SU-DHL-6 (cell line): ENCODE data around the gene PDGFC.

Source experiments
- EZH2phosphoT487 ChIP-seq: fragments of 200-600 bp; sonication (generic), shearing (Covaris generic); conservative IDR thresholded peaks from 2 replicates; pipeline ENCODE4 v1.6.1; 2018; ENCODE audit warnings: mild to moderate bottlenecking, antibody characterized with exemption, low read length, moderate library complexity, mixed read lengths
- TF ChIP-seq, protein P1 (sequence below): fragments of 200-600 bp; sonication (generic); IDR thresholded peaks from one replicate; pipeline ENCODE4 v1.5.1; 2017; ENCODE audit warnings: antibody characterized with exemption, mild to moderate bottlenecking, low read length, moderate library complexity; ENCODE audit not compliant: insufficient read depth, poor library complexity, severe bottlenecking

DNA sequence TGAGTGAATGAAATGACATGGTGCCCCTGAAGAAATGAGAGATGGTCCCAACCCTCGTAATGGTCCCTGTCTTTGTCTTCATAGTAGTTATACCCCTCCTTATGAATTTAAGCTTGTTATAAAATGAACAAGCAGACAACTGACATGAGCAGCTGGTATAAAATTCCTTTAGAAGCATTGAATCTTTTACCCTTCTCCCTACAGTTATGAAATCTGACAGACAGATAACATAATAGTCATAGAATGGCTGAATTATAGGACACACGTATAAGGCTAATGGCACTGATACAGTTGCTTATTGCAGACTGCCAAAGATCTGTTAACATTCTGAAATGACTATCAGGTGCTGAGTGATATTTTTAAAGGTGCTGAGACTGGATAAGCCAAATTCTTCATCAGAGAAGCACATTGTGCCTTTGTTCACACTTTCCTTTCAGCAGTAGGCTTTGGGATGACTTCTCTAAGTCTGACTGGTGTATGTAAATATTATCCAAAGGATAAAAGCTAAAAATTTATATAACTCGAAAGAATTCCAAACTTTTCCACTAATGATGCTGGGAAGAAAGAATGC is 47.4 kb upstream of the PDGFC start:
- TF ChIP-seq, protein P1, sequence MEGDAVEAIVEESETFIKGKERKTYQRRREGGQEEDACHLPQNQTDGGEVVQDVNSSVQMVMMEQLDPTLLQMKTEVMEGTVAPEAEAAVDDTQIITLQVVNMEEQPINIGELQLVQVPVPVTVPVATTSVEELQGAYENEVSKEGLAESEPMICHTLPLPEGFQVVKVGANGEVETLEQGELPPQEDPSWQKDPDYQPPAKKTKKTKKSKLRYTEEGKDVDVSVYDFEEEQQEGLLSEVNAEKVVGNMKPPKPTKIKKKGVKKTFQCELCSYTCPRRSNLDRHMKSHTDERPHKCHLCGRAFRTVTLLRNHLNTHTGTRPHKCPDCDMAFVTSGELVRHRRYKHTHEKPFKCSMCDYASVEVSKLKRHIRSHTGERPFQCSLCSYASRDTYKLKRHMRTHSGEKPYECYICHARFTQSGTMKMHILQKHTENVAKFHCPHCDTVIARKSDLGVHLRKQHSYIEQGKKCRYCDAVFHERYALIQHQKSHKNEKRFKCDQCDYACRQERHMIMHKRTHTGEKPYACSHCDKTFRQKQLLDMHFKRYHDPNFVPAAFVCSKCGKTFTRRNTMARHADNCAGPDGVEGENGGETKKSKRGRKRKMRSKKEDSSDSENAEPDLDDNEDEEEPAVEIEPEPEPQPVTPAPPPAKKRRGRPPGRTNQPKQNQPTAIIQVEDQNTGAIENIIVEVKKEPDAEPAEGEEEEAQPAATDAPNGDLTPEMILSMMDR, result no peak
- TF ChIP-seq EZH2phosphoT487, result no peak
